Fibroblast of skin of left quadriceps (primary cell): ENCODE data around the gene KRT71.
A peak's percentile ranks its signal among the peaks of the same experiment; 100 is the strongest.
"Not testable (repeated sequence)": the region's sequence is repeated elsewhere in the genome, so short reads cannot be mapped to it uniquely, and the experiment has no call there.

Experiments used
- DNase-seq, 2 experiments: peaks; one replicate each; pipeline ENCODE4 v3.0.0-alpha.2; 2013; ENCODE audit warnings: low read depth in 2 of 2

The KRT71 gene

GRCh38 chr12:52521568-52522266 lies 31.2 kb downstream of the KRT71 start:
- peak; percentile 11 to 20 for DNase-seq

GRCh38 chr12:52521175-52521567 lies 31.8 kb downstream of the KRT71 start:
- DNase-seq = no peak

- DNase-seq = no peak
Measured at GRCh38 chr12:52519826-52520662, 32.9 kb downstream of the KRT71 start, which contains the start of gene KRT5. Gene KRT5 (minus strand): TSS chr12:52520394. CDS start chr12:52520296, 98 bp downstream.

- no peak for DNase-seq
Measured at GRCh38 chr12:52519387-52519703, 33.6 kb downstream of the KRT71 start.

- DNase-seq = no peak
Measured at GRCh38 chr12:52518574-52519386, 34.2 kb downstream of the KRT71 start.

- DNase-seq = no peak
Measured at GRCh38 chr12:52517888-52518287, 35.1 kb downstream of the KRT71 start.

GRCh38 chr12:52517005-52517835 lies 35.7 kb downstream of the KRT71 start:
- no peak for DNase-seq

GRCh38 chr12:52515927-52516831 lies 36.8 kb downstream of the KRT71 start:
- DNase-seq = no peak

- DNase-seq = no peak
Measured at GRCh38 chr12:52515319-52515646, 37.7 kb downstream of the KRT71 start.

GRCh38 chr12:52514471-52515318 lies 38.2 kb downstream of the KRT71 start:
- DNase-seq = no peak

GRCh38 chr12:52513736-52514135 lies 39.2 kb downstream of the KRT71 start:
- DNase-seq = no peak

GRCh38 chr12:52508211-52508610 lies 44.7 kb downstream of the KRT71 start:
- DNase-seq = no peak

GRCh38 chr12:52506858-52507715 lies 45.9 kb downstream of the KRT71 start:
- peak; percentile 27 to 29 for DNase-seq

- no peak for DNase-seq
Measured at GRCh38 chr12:52502877-52503276, 50.1 kb downstream of the KRT71 start.

- no peak for DNase-seq
Measured at GRCh38 chr12:52501490-52501889, 51.5 kb downstream of the KRT71 start.

- not testable (repeated sequence) for DNase-seq
Measured at GRCh38 chr12:52500574-52500973, 52.4 kb downstream of the KRT71 start.

- no peak for DNase-seq
Measured at GRCh38 chr12:52499806-52500560, 53.0 kb downstream of the KRT71 start.

- no peak for DNase-seq
Measured at GRCh38 chr12:52498946-52499345, 54.0 kb downstream of the KRT71 start.
